SK-N-SH (cell line): ENCODE data around the gene FAM72D.
"Not testable (repeated sequence)": the region's sequence is repeated elsewhere in the genome, so short reads cannot be mapped to it uniquely, and the experiment has no call there.

Source experiments
- CTCF ChIP-seq: fragments of 200-600 bp; sonication (generic); IDR thresholded peaks from 2 replicates; pipeline ENCODE4 v1.6.1; 2017; ENCODE audit warnings: antibody characterized with exemption, mild to moderate bottlenecking, moderate library complexity
- EP300 ChIP-seq, 2 experiments: IDR thresholded peaks; 2 replicates each; pipeline versions ENCODE4 v1.4.0 to v1.6.1; 2012; ENCODE audit warnings: borderline replicate concordance in 1 of 2, low read depth in 1 of 2, low read length in 1 of 2
- FOSL2 ChIP-seq: IDR thresholded peaks from 2 replicates; pipeline ENCODE4 v1.4.0; 2012; ENCODE audit warnings: low read depth, mild to moderate bottlenecking, moderate library complexity, borderline replicate concordance
- FOXM1 ChIP-seq: IDR thresholded peaks from 2 replicates; pipeline ENCODE4 v1.4.0; 2012; ENCODE audit warnings: low read depth, mild to moderate bottlenecking
- IRF3 ChIP-seq: fragments of 150-350 bp; IDR thresholded peaks from 2 replicates; pipeline ENCODE4 v1.6.1; 2016; ENCODE audit warnings: mild to moderate bottlenecking, low read depth, low read length
- JUND ChIP-seq: IDR thresholded peaks from 2 replicates; pipeline ENCODE4 v1.4.0; 2012
- NFIC ChIP-seq: IDR thresholded peaks from 2 replicates; pipeline ENCODE4 v1.4.0; 2012; ENCODE audit warnings: borderline replicate concordance
- PBX3 ChIP-seq: IDR thresholded peaks from 2 replicates; pipeline ENCODE4; 2012
- POLR2AphosphoS5 ChIP-seq: IDR thresholded peaks from 2 replicates; pipeline ENCODE4 v1.6.1; 2012; ENCODE audit warnings: low read depth, low read length
- RAD21 ChIP-seq: IDR thresholded peaks from 2 replicates; pipeline ENCODE4 v1.6.1; 2012; ENCODE audit warnings: mild to moderate bottlenecking, low read length
- RFX5 ChIP-seq: IDR thresholded peaks from 2 replicates; pipeline ENCODE4 v1.6.1; 2012; ENCODE audit warnings: mild to moderate bottlenecking, improper control_type of control experiment, low read length
- USF1 ChIP-seq: IDR thresholded peaks from 2 replicates; pipeline ENCODE4 v1.4.0; 2012; ENCODE audit warnings: low read depth, borderline replicate concordance

GRCh38 chr1:145114560-145115057 lies 18.8 kb downstream of the FAM72D start:
- TF ChIP-seq CTCF; JUND; EP300 (IDR thresholded peaks at IDR 0.05; ENCODE audit: borderline replicate concordance in 1 of 2, low read depth in 1 of 2, low read length in 1 of 2); PBX3; USF1; POLR2AphosphoS5; FOSL2; FOXM1; IRF3; RAD21; NFIC; RFX5: not testable (repeated sequence)
